Nephron (organoid): ENCODE data around the gene CLMP.
"Not testable (repeated sequence)": the region's sequence is repeated elsewhere in the genome, so short reads cannot be mapped to it uniquely, and the experiment has no call there.

Experiments
- H3K27ac Mint-ChIP-seq, 3 experiments: 2 replicates each; pipeline ENCODE4 v1.8.0; 2020; ENCODE audit warnings: mixed read lengths in 3 of 3, mild to moderate bottlenecking in 2 of 3, moderate library complexity in 1 of 3
- H3K27me3 Mint-ChIP-seq: 2 replicates; pipeline ENCODE4 v1.8.0; 2021; ENCODE audit warnings: low read depth, mild to moderate bottlenecking, moderate library complexity, mixed read lengths
- H3K36me3 Mint-ChIP-seq: 2 replicates; pipeline ENCODE4 v1.8.0; 2020; ENCODE audit warnings: low read depth, mixed read lengths
- H3K4me1 Mint-ChIP-seq: 2 replicates; pipeline ENCODE4 v1.8.0; 2020; ENCODE audit warnings: mixed read lengths
- H3K4me3 Mint-ChIP-seq, 3 experiments: 2 replicates each; pipeline ENCODE4 v1.8.0; 2020; ENCODE audit warnings: mild to moderate bottlenecking in 3 of 3, mixed read lengths in 3 of 3, moderate library complexity in 2 of 3
- H3K9me3 Mint-ChIP-seq: 2 replicates; pipeline ENCODE4 v1.8.0; 2020; ENCODE audit warnings: mixed read lengths
- CTCF ChIP-seq, 3 experiments: fragments of 200-600 bp; sonication (generic); IDR thresholded peaks; one replicate each; pipeline ENCODE4 v1.5.0; 2021; ENCODE audit warnings: antibody characterized with exemption in 3 of 3; ENCODE audit not compliant: unreplicated experiment in 3 of 3

CLMP gene

GRCh38 chr11:123132881-123133280 is 62.2 kb downstream of the CLMP start:
- no peaks in the 10 kb centered on the region for H3K27me3 Mint-ChIP-seq
- no peak overlapping the region for H3K4me3 Mint-ChIP-seq
- H3K27ac Mint-ChIP-seq: peak overlapping the region in 1 of 3 experiments; percentile 1
- peaks cover 39% of the 10 kb centered on the region for H3K4me1 Mint-ChIP-seq
- no peak for TF ChIP-seq CTCF (IDR thresholded peaks at IDR 0.05; ENCODE audit: unreplicated experiment in 3 of 3)
- H3K9me3 Mint-ChIP-seq: no peaks in the 10 kb centered on the region
- peaks cover 2% of the 10 kb centered on the region for H3K36me3 Mint-ChIP-seq

DNA sequence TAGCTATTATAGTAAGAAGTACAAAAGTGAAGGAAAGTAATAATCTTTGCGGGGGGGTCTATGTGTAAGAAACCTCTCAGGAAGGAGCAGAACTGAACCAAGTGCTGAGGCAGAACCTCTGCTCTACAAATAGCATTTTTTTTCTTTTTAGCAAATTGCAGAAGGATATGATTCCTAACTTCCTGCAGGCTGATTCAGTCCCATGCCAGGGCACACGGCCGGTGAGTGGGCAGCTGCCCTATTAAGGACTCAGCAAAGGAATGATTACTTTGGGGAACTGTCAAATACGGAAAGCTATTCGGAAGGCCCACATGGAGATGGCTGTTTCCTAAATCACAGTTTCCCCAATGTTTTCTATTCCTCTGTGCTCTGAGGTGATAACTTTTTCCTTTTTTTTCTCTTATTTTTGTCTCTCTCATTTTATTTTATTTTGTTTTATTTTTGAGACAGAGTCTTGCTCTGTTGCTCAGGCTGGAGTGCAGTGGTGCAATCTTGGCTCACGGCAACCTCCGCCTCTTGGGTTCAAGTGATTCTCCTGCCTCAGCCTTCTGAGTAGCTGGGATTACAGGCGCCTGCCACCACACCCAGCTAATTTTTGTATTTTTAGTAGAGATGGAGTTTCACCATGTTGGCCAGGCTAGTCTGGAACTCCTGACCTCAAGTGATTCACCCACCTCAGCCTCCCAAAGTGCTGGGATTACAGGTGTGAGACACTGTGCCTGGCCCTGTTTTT is 62.8 kb downstream of the CLMP start:
- H3K27me3 Mint-ChIP-seq, H3K4me3 Mint-ChIP-seq, H3K9me3 Mint-ChIP-seq, H3K36me3 Mint-ChIP-seq: not testable (repeated sequence)
- Mint-ChIP-seq H3K27ac (peak overlapping the region in 2 of 3 experiments; percentile 37 to 51), H3K4me1 (peaks cover 32% of the 10 kb centered on the region)

DNA sequence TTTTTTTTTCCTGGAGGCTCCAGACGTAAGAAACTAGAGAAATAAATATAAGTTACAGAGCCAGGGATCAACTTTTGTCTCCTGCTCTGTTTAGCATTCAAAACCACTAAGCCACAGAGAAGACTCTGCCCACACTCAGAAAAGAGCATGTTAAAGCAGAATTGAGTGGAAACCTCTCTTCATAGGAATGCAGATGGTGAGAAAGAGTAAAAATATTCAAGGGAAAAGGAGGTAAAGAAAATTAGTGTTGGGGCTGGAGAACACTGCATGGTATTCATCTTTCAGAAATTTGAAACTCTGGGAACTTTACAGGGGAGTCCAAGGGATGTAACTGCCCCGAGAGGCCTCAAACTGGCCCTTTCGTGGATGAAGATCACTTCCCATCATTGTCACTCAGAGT is 65.1 kb downstream of the CLMP start:
- Mint-ChIP-seq H3K27me3 (no peaks in the 10 kb centered on the region), H3K4me1 (peaks cover 19% of the 10 kb centered on the region), H3K27ac (peak overlapping the region; percentile 48 to 67 (median 60)), H3K4me3 (no peak overlapping the region), H3K9me3 (no peaks in the 10 kb centered on the region), H3K36me3 (peaks cover 3% of the 10 kb centered on the region)
- TF ChIP-seq CTCF (IDR thresholded peaks at IDR 0.05; ENCODE audit: unreplicated experiment in 3 of 3): no peak

GRCh38 chr11:123125169-123125568 is 69.9 kb downstream of the CLMP start:
- Mint-ChIP-seq H3K27me3 (peaks cover 8% of the 10 kb centered on the region), H3K4me1 (peaks cover 17% of the 10 kb centered on the region), H3K4me3 (no peak overlapping the region), H3K36me3 (peaks cover 3% of the 10 kb centered on the region), H3K9me3 (no peaks in the 10 kb centered on the region), H3K27ac (no peak overlapping the region)
- TF ChIP-seq CTCF (IDR thresholded peaks at IDR 0.05; ENCODE audit: unreplicated experiment in 3 of 3): no peak

DNA sequence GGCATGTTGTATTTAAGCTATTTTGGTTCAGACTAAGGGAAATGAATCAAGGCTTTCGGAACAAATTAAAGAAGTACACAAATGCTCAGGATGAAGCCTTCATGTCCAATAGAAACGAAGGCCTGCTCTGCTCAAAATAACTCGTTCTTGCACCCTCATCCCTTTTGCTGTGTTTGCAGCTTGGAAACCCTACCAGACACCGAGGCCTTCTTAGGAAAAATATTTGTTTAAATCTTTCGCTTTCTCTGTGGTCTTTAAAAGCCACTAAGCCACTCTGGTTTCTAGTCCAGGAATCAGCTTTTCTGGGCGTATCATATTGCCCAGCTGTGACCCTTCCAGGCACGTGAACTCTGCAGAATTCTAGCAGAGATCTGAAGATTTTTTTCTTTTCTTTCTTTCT is 72.2 kb downstream of the CLMP start:
- Mint-ChIP-seq H3K36me3 (peaks cover under 1% of the 10 kb centered on the region), H3K27ac (peak overlapping the region; percentile 29 to 78 (median 36)), H3K4me3 (no peak overlapping the region), H3K27me3 (peaks cover 8% of the 10 kb centered on the region), H3K9me3 (no peaks in the 10 kb centered on the region), H3K4me1 (peaks cover 10% of the 10 kb centered on the region)
- no peak for TF ChIP-seq CTCF (IDR thresholded peaks at IDR 0.05; ENCODE audit: unreplicated experiment in 3 of 3)

GRCh38 chr11:123122341-123122740 is 72.7 kb downstream of the CLMP start:
- TF ChIP-seq CTCF (IDR thresholded peaks at IDR 0.05; ENCODE audit: unreplicated experiment in 3 of 3): no peak
- Mint-ChIP-seq H3K27me3 (peaks cover 8% of the 10 kb centered on the region), H3K9me3 (no peaks in the 10 kb centered on the region), H3K4me3 (no peak overlapping the region), H3K27ac (peak overlapping the region; percentile 29 to 78 (median 36)), H3K4me1 (peaks cover 10% of the 10 kb centered on the region), H3K36me3 (no peaks in the 10 kb centered on the region)
